Smooth muscle cell (in vitro differentiated cells): ENCODE measurements around the gene SELPLG. TPM values are rescaled to one million over a fixed set of nuclear protein-coding genes. Genes with fewer than 3 reads are reported as not detected.

Experiments
- DNase-seq: peaks from one replicate; lab custom pipeline; 2025; ENCODE audit not compliant: unreplicated experiment; lab: John Stamatoyannopoulos, UW
- H2AFZ ChIP-seq: fragments of 200-600 bp; sonication (generic); 2 replicates; pipeline ENCODE4 v1.6.0; 2016; ENCODE audit warnings: antibody characterized with exemption, low read depth, mild to moderate bottlenecking
- H3F3A ChIP-seq: fragments of 200-600 bp; sonication (generic); 2 replicates; pipeline ENCODE4 v1.6.0; 2017; ENCODE audit warnings: antibody characterized with exemption, low read depth
- H3K27ac ChIP-seq: fragments of 200-600 bp; sonication (generic); 2 replicates; pipeline ENCODE4 v1.5.1; 2016; ENCODE audit warnings: low read depth, mild to moderate bottlenecking
- H3K27me3 ChIP-seq: fragments of 200-600 bp; sonication (generic); 2 replicates; pipeline ENCODE4 v1.6.1; 2016; ENCODE audit warnings: low read depth, mild to moderate bottlenecking
- H3K36me3 ChIP-seq: fragments of 200-600 bp; sonication (generic); 2 replicates; pipeline ENCODE4 v1.5.1; 2016; ENCODE audit warnings: low read depth
- H3K4me1 ChIP-seq: fragments of 200-600 bp; sonication (generic); 2 replicates; pipeline ENCODE4 v1.5.1; 2016; ENCODE audit warnings: low read depth
- H3K4me2 ChIP-seq: fragments of 200-600 bp; sonication (generic); 2 replicates; pipeline ENCODE4 v1.6.0; 2016; ENCODE audit warnings: mild to moderate bottlenecking
- H3K4me3 ChIP-seq: fragments of 200-600 bp; sonication (generic); 2 replicates; pipeline ENCODE4 v1.5.1; 2016; ENCODE audit warnings: mild to moderate bottlenecking
- H3K79me2 ChIP-seq: fragments of 200-600 bp; sonication (generic); 2 replicates; pipeline ENCODE4 v1.6.0; 2016; ENCODE audit warnings: low read depth, mild to moderate bottlenecking
- H3K9ac ChIP-seq: fragments of 200-600 bp; sonication (generic); 2 replicates; pipeline ENCODE4 v1.6.0; 2016; ENCODE audit warnings: low read depth
- H3K9me3 ChIP-seq: fragments of 200-600 bp; sonication (generic); replicated peaks from 2 replicates; pipeline ENCODE4 v1.5.1; 2016; ENCODE audit warnings: low read depth
- H4K20me1 ChIP-seq: fragments of 200-600 bp; sonication (generic); 2 replicates; pipeline ENCODE4 v1.6.0; 2016; ENCODE audit warnings: low read depth
- WGBS: methylation state at CpG from one replicate; pipeline ENCODE4 v1.1.7; 2016; ENCODE audit warnings: low lambda C conversion rate; 5-methylcytosine and 5-hydroxymethylcytosine counted together
- polyA plus RNA-seq: library from polyadenylated mRNA; unstranded; fragments of >200 nt; fragmentation: Nextera tagmentation; extraction: Ambion mirVana; gene quantifications from 2 replicates; pipeline ENCODE4 v1.2.1, GENCODE V29; 2016
- total RNA-seq: library from RNA; depleted of rRNA; stranded (reverse); fragments of >200 nt; gene quantifications from 2 replicates; pipeline ENCODE4 v1.2.3, GENCODE V29; 2014
- TF ChIP-seq, protein P1 (sequence below): fragments of 200-600 bp; sonication (generic); IDR thresholded peaks from 2 replicates; pipeline ENCODE4 v1.5.1; 2017; ENCODE audit warnings: borderline replicate concordance, mild to moderate bottlenecking, antibody characterized with exemption; ENCODE audit not compliant: insufficient read depth, poor library complexity, severe bottlenecking

The SELPLG gene
- total and polyA plus RNA-seq, 2 experiments from 2014 or later = 0.09 to 2.0 TPM

GRCh38 chr12:108649669-108650068 lies 16.0 kb upstream of the SELPLG start:
- H3K36me3 ChIP-seq = peaks cover 13% of the 10 kb centered on the region
- H3K27ac ChIP-seq = peak overlapping the region; percentile 94
- TF ChIP-seq, protein P1, sequence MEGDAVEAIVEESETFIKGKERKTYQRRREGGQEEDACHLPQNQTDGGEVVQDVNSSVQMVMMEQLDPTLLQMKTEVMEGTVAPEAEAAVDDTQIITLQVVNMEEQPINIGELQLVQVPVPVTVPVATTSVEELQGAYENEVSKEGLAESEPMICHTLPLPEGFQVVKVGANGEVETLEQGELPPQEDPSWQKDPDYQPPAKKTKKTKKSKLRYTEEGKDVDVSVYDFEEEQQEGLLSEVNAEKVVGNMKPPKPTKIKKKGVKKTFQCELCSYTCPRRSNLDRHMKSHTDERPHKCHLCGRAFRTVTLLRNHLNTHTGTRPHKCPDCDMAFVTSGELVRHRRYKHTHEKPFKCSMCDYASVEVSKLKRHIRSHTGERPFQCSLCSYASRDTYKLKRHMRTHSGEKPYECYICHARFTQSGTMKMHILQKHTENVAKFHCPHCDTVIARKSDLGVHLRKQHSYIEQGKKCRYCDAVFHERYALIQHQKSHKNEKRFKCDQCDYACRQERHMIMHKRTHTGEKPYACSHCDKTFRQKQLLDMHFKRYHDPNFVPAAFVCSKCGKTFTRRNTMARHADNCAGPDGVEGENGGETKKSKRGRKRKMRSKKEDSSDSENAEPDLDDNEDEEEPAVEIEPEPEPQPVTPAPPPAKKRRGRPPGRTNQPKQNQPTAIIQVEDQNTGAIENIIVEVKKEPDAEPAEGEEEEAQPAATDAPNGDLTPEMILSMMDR = no peak
- no peaks in the 10 kb centered on the region for H3K9me3 ChIP-seq
- no peak overlapping the region for H3K4me3 ChIP-seq
- H3K79me2 ChIP-seq = no peaks in the 10 kb centered on the region
- H2AFZ ChIP-seq = no peak overlapping the region
- peak overlapping the region; percentile 74 for H3K9ac ChIP-seq
- WGBS = 21% methylated on average over 4 of the region's 4 CpGs
- H4K20me1 ChIP-seq = no peaks in the 10 kb centered on the region
- H3K4me1 ChIP-seq = peaks cover 9% of the 10 kb centered on the region
- no peaks in the 10 kb centered on the region for H3K27me3 ChIP-seq
- DNase-seq = no peak
- H3F3A ChIP-seq = peaks cover 24% of the 10 kb centered on the region
- peak overlapping the region; percentile 61 for H3K4me2 ChIP-seq

GRCh38 chr12:108649126-108649525 lies 15.4 kb upstream of the SELPLG start:
- Histone ChIP-seq H3K79me2 (no peaks in the 10 kb centered on the region), H3K9ac (peak overlapping the region; percentile 74), H3K9me3 (no peaks in the 10 kb centered on the region), H3F3A (peaks cover 24% of the 10 kb centered on the region), H3K4me1 (peaks cover 9% of the 10 kb centered on the region), H3K27ac (peak overlapping the region; percentile 94), H3K27me3 (no peaks in the 10 kb centered on the region), H4K20me1 (no peaks in the 10 kb centered on the region), H3K4me2 (peak overlapping the region; percentile 61), H3K36me3 (peaks cover 13% of the 10 kb centered on the region), H2AFZ (no peak overlapping the region), H3K4me3 (no peak overlapping the region)
- 45% methylated on average over 6 of the region's 6 CpGs for WGBS
- no peak for DNase-seq
- TF ChIP-seq, protein P1 = no peak

- WGBS = 92% methylated on average over 9 of the region's 9 CpGs
- Histone ChIP-seq H3K9ac (peak overlapping the region; percentile 73), H3K4me2 (peak overlapping the region; percentile 61), H3K36me3 (peaks cover 13% of the 10 kb centered on the region), H2AFZ (no peak overlapping the region), H4K20me1 (no peaks in the 10 kb centered on the region), H3K4me3 (no peak overlapping the region), H3K27ac (peak overlapping the region; percentile 94), H3K4me1 (peaks cover 9% of the 10 kb centered on the region), H3K79me2 (no peaks in the 10 kb centered on the region), H3F3A (peaks cover 24% of the 10 kb centered on the region), H3K27me3 (no peaks in the 10 kb centered on the region), H3K9me3 (no peaks in the 10 kb centered on the region)
- DNase-seq = no peak
- TF ChIP-seq, protein P1 = no peak
Measured at GRCh38 chr12:108648371-108648770, 14.7 kb upstream of the SELPLG start.

DNA sequence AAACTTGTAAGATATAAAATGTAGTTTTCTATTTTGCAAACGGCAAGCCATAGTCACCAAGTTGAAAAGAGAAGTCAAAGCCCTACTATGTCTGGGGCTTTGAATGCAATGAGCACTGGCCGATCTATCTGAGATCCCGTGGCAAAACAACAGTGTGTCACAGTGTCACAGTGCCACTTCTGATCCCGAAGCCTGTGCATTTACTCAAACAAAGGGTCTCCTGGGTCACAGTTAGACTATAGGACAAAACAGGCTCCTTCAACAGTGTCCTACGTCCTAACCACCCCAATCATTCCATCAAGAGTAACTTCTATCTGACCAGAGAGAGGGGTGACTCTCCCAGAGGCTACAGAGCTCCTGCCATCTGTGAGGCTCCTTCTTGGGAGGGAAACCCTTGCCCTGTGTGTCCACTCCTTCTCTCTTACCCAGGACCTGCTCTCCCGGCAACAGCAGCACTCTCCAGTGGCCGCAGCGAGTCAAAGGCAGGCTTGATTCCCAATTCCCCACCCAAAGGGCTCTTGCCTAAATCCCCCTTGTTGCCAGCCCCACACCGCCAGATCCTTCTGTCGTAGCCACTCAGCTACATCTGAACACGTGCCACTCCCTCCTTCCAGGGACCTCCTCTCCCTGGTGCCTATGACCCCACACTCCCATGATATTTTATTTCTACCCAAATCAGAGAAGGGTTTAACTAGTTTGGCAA lies 14.0 kb upstream of the SELPLG start:
- H3K79me2 ChIP-seq = no peaks in the 10 kb centered on the region
- peak overlapping the region; percentile 73 for H3K9ac ChIP-seq
- no peak overlapping the region for H3K4me2 ChIP-seq
- no peaks in the 10 kb centered on the region for H4K20me1 ChIP-seq
- DNase-seq = no peak
- peaks cover 9% of the 10 kb centered on the region for H3K4me1 ChIP-seq
- no peak overlapping the region for H2AFZ ChIP-seq
- H3K27me3 ChIP-seq = no peaks in the 10 kb centered on the region
- peaks cover 24% of the 10 kb centered on the region for H3F3A ChIP-seq
- no peaks in the 10 kb centered on the region for H3K9me3 ChIP-seq
- peaks cover 13% of the 10 kb centered on the region for H3K36me3 ChIP-seq
- TF ChIP-seq, protein P1 = no peak
- H3K4me3 ChIP-seq = no peak overlapping the region
- peak overlapping the region; percentile 94 for H3K27ac ChIP-seq
- WGBS = 99% methylated on average over 11 of the region's 11 CpGs
